Measurements from ENCODE around the gene RNF17. TPM values are rescaled to one million over a fixed set of nuclear protein-coding genes. Genes with fewer than 3 reads are reported as not detected.

Gene RNF17
- total and polyA plus RNA-seq, 2 experiments from 2014 or later: not detected

- Histone ChIP-seq H3K36me3 (ENCODE audit: low read depth) (no peaks in the 10 kb centered on the region), H3K4me2 (ENCODE audit: unreplicated experiment) (no peak overlapping the region), H3K27ac (no peak overlapping the region), H2AFZ (no peak overlapping the region), H3K4me3 (no peak overlapping the region), H3K4me1 (ENCODE audit: insufficient read depth) (peaks cover 3% of the 10 kb centered on the region; the same call in 1 of the 2 replicates), H4K20me1 (ENCODE audit: insufficient read depth) (no peaks in the 10 kb centered on the region), H3F3A (ENCODE audit: insufficient read depth) (no peaks in the 10 kb centered on the region), H3K27me3 (replicated peaks; ENCODE audit: insufficient read depth) (no peaks in the 10 kb centered on the region), H3K9me2 (ENCODE audit: insufficient read depth) (no peaks in the 10 kb centered on the region), H3K9me3 (ENCODE audit: low read depth) (no peaks in the 10 kb centered on the region), H3K9ac (no peak overlapping the region), H3K79me2 (ENCODE audit: insufficient read depth) (peaks cover 82% of the 10 kb centered on the region)
- in situ Hi-C loops (cut with MboI): no loop called here
- no peak for DNase-seq
- TF ChIP-seq EZH2 (IDR thresholded peaks at IDR 0.05; ENCODE audit: insufficient read depth, poor library complexity, severe bottlenecking): no peak
These were observed 152.5 kb downstream of the RNF17 start for GRCh38 chr13:24916464-24916863.

GRCh38 chr13:24921003-24921402 lies 157.0 kb downstream of the RNF17 start:
- Histone ChIP-seq H3K4me3 (0 out of 2 replicates have a peak overlapping the region, but pooled peaks have one; percentile 85), H3K27me3 (replicated peaks; ENCODE audit: insufficient read depth) (no peaks in the 10 kb centered on the region), H3F3A (ENCODE audit: insufficient read depth) (0 out of 2 replicates have a peak, but pooled peaks cover 4% of the 10 kb centered on the region), H3K9me2 (ENCODE audit: insufficient read depth) (no peaks in the 10 kb centered on the region), H3K27ac (no peak overlapping the region), H3K4me1 (ENCODE audit: insufficient read depth) (peaks cover 14% of the 10 kb centered on the region), H3K9ac (no peak overlapping the region), H3K79me2 (ENCODE audit: insufficient read depth) (peaks cover 61% of the 10 kb centered on the region), H2AFZ (no peak overlapping the region), H3K9me3 (ENCODE audit: low read depth) (no peaks in the 10 kb centered on the region), H4K20me1 (ENCODE audit: insufficient read depth) (no peaks in the 10 kb centered on the region), H3K36me3 (ENCODE audit: low read depth) (no peaks in the 10 kb centered on the region), H3K4me2 (ENCODE audit: unreplicated experiment) (no peak overlapping the region)
- TF ChIP-seq EZH2phosphoT487 (IDR thresholded peaks at IDR 0.05; ENCODE audit: insufficient read depth, low read depth): no peak
- TF ChIP-seq EZH2 (IDR thresholded peaks at IDR 0.05; ENCODE audit: insufficient read depth, poor library complexity, severe bottlenecking): no peak
- peak; percentile 13 for DNase-seq
- 62 to 64% methylated on average over 6 of the region's 6 CpGs for WGBS, 2 experiments (ENCODE audit: low coverage in 1 of 2, low lambda C conversion rate in 2 of 2, missing lambda C conversion rate in 2 of 2)
- in situ Hi-C loops (cut with MboI): no loop called here

DNA sequence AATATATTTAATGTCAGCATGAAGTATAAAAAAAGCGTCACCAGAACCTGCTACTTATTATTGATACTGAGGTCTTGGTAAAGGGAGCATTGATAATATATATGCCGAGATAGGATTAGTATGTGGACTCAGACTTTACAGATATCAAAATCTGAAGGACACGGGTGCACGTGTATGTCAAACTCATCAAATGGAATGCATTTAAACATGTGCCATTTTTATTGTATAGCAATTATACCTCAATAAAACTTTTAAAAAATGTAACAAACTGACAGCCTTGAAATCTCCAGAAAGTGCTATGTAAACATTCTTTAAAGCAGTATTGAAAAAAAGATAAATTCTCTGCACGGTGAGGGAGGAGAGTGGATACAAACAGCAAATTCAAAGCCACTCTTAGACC lies 157.9 kb downstream of the RNF17 start:
- WGBS, 2 experiments (ENCODE audit: low coverage in 1 of 2, low lambda C conversion rate in 2 of 2, missing lambda C conversion rate in 2 of 2): 21 to 25% methylated on average over 5 of the region's 5 CpGs
- in situ Hi-C loops (cut with MboI): no loop called here
- no peaks in the 10 kb centered on the region for H3K36me3 ChIP-seq (ENCODE audit: low read depth)

GRCh38 chr13:24922387-24922744 lies 158.4 kb downstream of the RNF17 start:
- 2% methylated on average over 18 to 34 of the region's 34 CpGs for WGBS, 2 experiments (ENCODE audit: low coverage in 1 of 2, low lambda C conversion rate in 2 of 2, missing lambda C conversion rate in 2 of 2)
- Histone ChIP-seq H3F3A (ENCODE audit: insufficient read depth) (0 out of 2 replicates have a peak, but pooled peaks cover 4% of the 10 kb centered on the region), H3K4me1 (ENCODE audit: insufficient read depth) (peaks cover 14% of the 10 kb centered on the region), H3K36me3 (ENCODE audit: low read depth) (no peaks in the 10 kb centered on the region), H3K9ac (peak overlapping the region; percentile 97), H2AFZ (peak overlapping the region; percentile 91), H3K27me3 (replicated peaks; ENCODE audit: insufficient read depth) (no peaks in the 10 kb centered on the region), H3K27ac (peak overlapping the region; percentile 99), H3K4me3 (peak overlapping the region; percentile 85), H3K4me2 (ENCODE audit: unreplicated experiment) (peak overlapping the region; percentile 86), H3K9me3 (ENCODE audit: low read depth) (no peaks in the 10 kb centered on the region), H3K79me2 (ENCODE audit: insufficient read depth) (peaks cover 48% of the 10 kb centered on the region), H4K20me1 (ENCODE audit: insufficient read depth) (no peaks in the 10 kb centered on the region), H3K9me2 (ENCODE audit: insufficient read depth) (no peaks in the 10 kb centered on the region)
- in situ Hi-C loops (cut with MboI): no loop called here
- TF ChIP-seq EZH2phosphoT487 (IDR thresholded peaks at IDR 0.05; ENCODE audit: insufficient read depth, low read depth) (no peak), EZH2 (IDR thresholded peaks at IDR 0.05; ENCODE audit: insufficient read depth, poor library complexity, severe bottlenecking) (no peak)
- DNase-seq: peak; percentile 72

More for the DNA sequence above, 157.9 kb downstream of the RNF17 start:
- TF ChIP-seq EZH2 (IDR thresholded peaks at IDR 0.05; ENCODE audit: insufficient read depth, poor library complexity, severe bottlenecking) (no peak), EZH2phosphoT487 (IDR thresholded peaks at IDR 0.05; ENCODE audit: insufficient read depth, low read depth) (no peak)
- Histone ChIP-seq H3K4me1 (ENCODE audit: insufficient read depth) (peaks cover 14% of the 10 kb centered on the region), H3K9me2 (ENCODE audit: insufficient read depth) (no peaks in the 10 kb centered on the region), H3F3A (ENCODE audit: insufficient read depth) (0 out of 2 replicates have a peak, but pooled peaks cover 4% of the 10 kb centered on the region), H3K4me2 (ENCODE audit: unreplicated experiment) (peak overlapping the region; percentile 86), H3K9ac (peak overlapping the region; percentile 97), H4K20me1 (ENCODE audit: insufficient read depth) (no peaks in the 10 kb centered on the region), H3K79me2 (ENCODE audit: insufficient read depth) (peaks cover 52% of the 10 kb centered on the region), H3K27ac (peak overlapping the region; percentile 99), H3K4me3 (peak overlapping the region; percentile 85), H2AFZ (peak overlapping the region; percentile 91), H3K27me3 (replicated peaks; ENCODE audit: insufficient read depth) (no peaks in the 10 kb centered on the region), H3K9me3 (ENCODE audit: low read depth) (no peaks in the 10 kb centered on the region)
- DNase-seq: no peak
